Esophagus muscularis mucosa (tissue), 3 donors: ENCODE measurements around the gene NELL1.

ENCODE experiments used
- CTCF ChIP-seq, 3 experiments: fragments of 200-600 bp in 2 of 3; fragments of 450-650 bp in 1 of 3; sonication (generic) in 2 of 3; IDR thresholded peaks; one replicate each; pipeline ENCODE4 v1.5.1; 2017 to 2019; ENCODE audit warnings: antibody characterized with exemption in 3 of 3, mild to moderate bottlenecking in 2 of 3, moderate library complexity in 1 of 3
- POLR2A ChIP-seq: fragments of 450-650 bp; IDR thresholded peaks from one replicate; pipeline ENCODE4 v1.6.1; 2017; ENCODE audit warnings: antibody characterized with exemption, moderate library complexity, mild to moderate bottlenecking, low read depth
- POLR2AphosphoS5 ChIP-seq, 2 donors: sonication (generic); formaldehyde crosslinking; IDR thresholded peaks; one replicate each; pipeline ENCODE4 v1.6.1; 2017; ENCODE audit warnings: antibody characterized with exemption in 2 of 2

GRCh38 chr11:21411597-21411996 lies 742.2 kb downstream of the NELL1 start:
- TF ChIP-seq CTCF (IDR thresholded peaks at IDR 0.05) (no peak), POLR2A (no peak), POLR2AphosphoS5 (IDR thresholded peaks at IDR 0.05) (no peak)
